GM12891 (cell line): Measurements from ENCODE around the gene MTTP.
A peak's percentile ranks its signal among the peaks of the same experiment; 100 is the strongest.

ENCODE experiments used
- DNase-seq: peaks from one replicate; pipeline ENCODE4 v3.0.0; 2011; ENCODE audit warnings: low spot score; ENCODE audit not compliant: insufficient read length
- FAIRE-seq: peaks from 2 replicates; lab custom pipeline; 2011; peaks lifted over from hg19 to GRCh38; lab: Jason Lieb, UNC
- PAX5 ChIP-seq: IDR thresholded peaks from 2 replicates; pipeline ENCODE4 v1.6.1; 2011; ENCODE audit warnings: low read length, moderate library complexity, mild to moderate bottlenecking; ENCODE audit not compliant: insufficient read depth, severe bottlenecking
- POLR2A ChIP-seq: IDR thresholded peaks from 2 replicates; pipeline ENCODE4 v1.6.1; 2011; ENCODE audit warnings: low read depth, low read length, control low read depth
- POLR2AphosphoS5 ChIP-seq: IDR thresholded peaks from 2 replicates; pipeline ENCODE4 v1.6.1; 2011; ENCODE audit warnings: low read depth, low read length, control low read depth
- POU2F2 ChIP-seq: IDR thresholded peaks from 2 replicates; pipeline ENCODE4 v1.6.1; 2011; ENCODE audit warnings: low read depth, mild to moderate bottlenecking, control low read depth, low read length, moderate library complexity
- SPI1 ChIP-seq: IDR thresholded peaks from 2 replicates; pipeline ENCODE4 v1.6.1; 2011; ENCODE audit warnings: low read depth, low read length, control low read depth
- TAF1 ChIP-seq: IDR thresholded peaks from 2 replicates; pipeline ENCODE4 v1.6.1; 2011; ENCODE audit warnings: low read depth, low read length, control low read depth

Gene MTTP

DNA sequence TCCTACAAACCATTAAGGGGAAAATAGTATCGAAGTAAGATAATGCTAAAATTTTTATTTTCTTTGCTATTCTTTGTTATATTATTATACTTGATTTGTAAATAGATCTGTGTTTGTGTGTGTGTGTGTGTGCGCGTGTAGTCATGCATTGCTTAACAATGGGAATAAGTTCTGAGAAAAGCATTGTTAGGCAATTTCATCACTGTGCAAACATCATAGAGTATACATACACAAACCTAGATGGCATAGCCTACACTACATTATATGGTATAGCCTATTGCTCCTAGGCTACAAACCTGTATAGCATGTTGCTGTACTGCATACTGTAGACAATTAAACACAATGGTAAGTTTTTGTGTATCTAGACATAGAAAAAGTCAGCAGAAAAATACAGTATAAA, 17.1 kb downstream of the MTTP start:
- FAIRE-seq: no peak
- no peak for TF ChIP-seq TAF1
- no peak for TF ChIP-seq POLR2A
- no peak for TF ChIP-seq PAX5
- TF ChIP-seq POLR2AphosphoS5: no peak
- DNase-seq: no peak

DNA sequence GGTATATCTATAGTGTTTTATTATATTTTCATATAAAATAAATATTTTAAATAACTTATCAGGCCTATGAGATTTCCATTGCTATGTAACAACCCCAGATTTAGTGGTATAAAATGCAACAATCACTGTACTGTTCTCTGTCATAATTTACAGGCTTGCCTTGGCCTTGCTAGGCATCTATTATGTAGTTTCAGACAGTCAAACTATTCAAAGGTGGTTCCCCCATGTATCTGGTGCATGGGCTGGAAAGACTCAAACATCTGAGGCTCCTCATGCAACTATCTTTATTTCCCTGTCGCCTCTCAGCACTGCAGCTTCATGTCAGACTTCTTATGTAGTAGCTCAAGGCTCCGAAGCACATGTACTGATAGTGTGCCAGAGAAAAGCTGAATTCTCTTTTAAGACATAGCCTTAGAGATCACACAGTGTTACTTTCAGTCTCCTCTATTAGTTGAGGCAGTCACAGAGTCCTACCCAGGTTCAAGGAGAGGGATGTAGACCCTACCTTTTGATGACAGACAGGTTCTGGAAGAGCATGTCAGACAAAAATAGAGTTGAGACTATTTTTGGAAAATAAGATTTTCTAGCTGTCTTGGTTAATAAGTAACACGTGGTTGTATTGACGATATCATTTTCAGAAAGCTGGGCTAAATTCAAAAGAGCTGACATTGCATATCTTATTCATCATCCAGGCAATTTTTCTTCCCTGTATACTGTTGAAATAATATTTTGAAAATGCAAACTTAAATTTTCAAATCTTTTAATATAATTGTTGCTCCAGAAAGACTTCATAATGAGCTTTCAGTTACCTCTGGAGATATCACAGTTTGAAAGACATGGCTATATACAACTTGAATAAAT, 19.4 kb downstream of the MTTP start:
- DNase-seq: no peak
- no peak for FAIRE-seq
- TF ChIP-seq TAF1: no peak
- no peak for TF ChIP-seq POLR2A
- no peak for TF ChIP-seq SPI1
- no peak for TF ChIP-seq POLR2AphosphoS5
- TF ChIP-seq PAX5: no peak
- no peak for TF ChIP-seq POU2F2

- TF ChIP-seq TAF1 (no peak), PAX5 (no peak), SPI1 (no peak), POU2F2 (no peak), POLR2AphosphoS5 (no peak), POLR2A (no peak)
- no peak for DNase-seq
- FAIRE-seq: no peak
Measured at GRCh38 chr4:99594818-99595217, 20.2 kb downstream of the MTTP start.

- DNase-seq: no peak
- no peak for FAIRE-seq
- no peak for TF ChIP-seq SPI1
- TF ChIP-seq POLR2A: no peak
- TF ChIP-seq PAX5: no peak
- no peak for TF ChIP-seq POU2F2
- TF ChIP-seq POLR2AphosphoS5: no peak
- TF ChIP-seq TAF1: no peak
Measured at GRCh38 chr4:99606716-99607115, 32.1 kb downstream of the MTTP start.

- TF ChIP-seq POU2F2 (no peak), POLR2A (no peak)
- no peak for FAIRE-seq
Measured at GRCh38 chr4:99608417-99608816, 33.8 kb downstream of the MTTP start.

DNA sequence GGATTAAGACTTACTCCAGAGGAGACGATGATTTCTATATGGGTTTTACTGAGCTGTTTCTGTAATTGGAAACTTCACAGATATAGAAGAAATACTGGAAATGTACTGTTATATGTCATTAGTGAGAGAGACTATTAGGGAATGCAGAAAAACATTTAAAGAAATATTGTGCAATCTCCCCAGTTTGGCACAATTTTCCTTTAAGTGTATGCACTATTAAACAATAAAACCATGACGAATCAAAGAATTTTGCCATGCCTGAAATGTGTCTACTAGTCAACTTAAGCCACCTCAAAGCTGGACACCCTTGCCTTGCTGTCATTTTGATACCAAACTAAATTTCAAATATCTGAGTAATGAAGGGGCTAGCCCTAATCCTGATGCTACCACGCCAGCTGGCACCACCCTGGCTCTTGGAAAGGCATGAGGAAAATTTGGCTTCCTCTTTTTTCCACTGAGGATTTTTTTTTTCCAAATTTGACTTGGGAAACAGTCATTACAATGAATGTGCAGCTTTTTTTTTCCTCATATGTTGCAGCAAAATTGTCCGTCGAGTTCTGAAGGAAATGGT, 36.1 kb downstream of the MTTP start:
- no peak for DNase-seq
- FAIRE-seq: no peak
- TF ChIP-seq TAF1 (no peak), PAX5 (no peak), SPI1 (no peak), POLR2A (no peak), POLR2AphosphoS5 (no peak), POU2F2 (no peak)

More at GRCh38 chr4:99608417-99608816, 33.8 kb downstream of the MTTP start:
- DNase-seq: no peak

- no peak for DNase-seq
- TF ChIP-seq TAF1: no peak
- no peak for TF ChIP-seq POLR2AphosphoS5
- TF ChIP-seq SPI1: no peak
- TF ChIP-seq POU2F2: no peak
- TF ChIP-seq POLR2A: no peak
- TF ChIP-seq PAX5: no peak
- no peak for FAIRE-seq
Measured at GRCh38 chr4:99612281-99612680, 37.7 kb downstream of the MTTP start.

- TF ChIP-seq POLR2AphosphoS5 (no peak), POLR2A (no peak), POU2F2 (no peak), TAF1 (no peak), SPI1 (no peak), PAX5 (no peak)
- FAIRE-seq (no peak), DNase-seq (no peak)
Measured at GRCh38 chr4:99612704-99613103, 38.1 kb downstream of the MTTP start.

DNA sequence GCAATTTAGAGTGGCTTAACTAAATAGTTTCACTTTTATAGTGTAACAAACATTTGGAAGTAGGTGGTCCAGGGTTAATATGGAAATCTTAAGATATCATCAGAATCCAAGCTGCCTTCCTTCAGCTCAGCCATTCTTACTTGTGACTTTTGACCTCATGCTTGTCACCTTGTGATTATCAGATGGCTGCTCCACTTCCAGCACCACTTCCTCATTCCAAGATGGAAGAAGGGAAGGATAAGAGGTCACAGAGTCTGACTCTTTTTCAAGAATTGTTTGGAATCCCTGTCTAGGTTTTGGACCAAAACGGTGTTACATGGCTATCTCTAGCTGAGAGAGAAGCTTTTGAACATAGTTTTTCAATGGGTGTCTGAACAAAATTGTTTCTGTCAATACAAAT, 39.9 kb downstream of the MTTP start:
- TF ChIP-seq POLR2AphosphoS5 (no peak), POU2F2 (no peak), PAX5 (no peak), TAF1 (no peak), POLR2A (no peak), SPI1 (0 out of 2 replicates have a peak, but pooled peaks have one; percentile 18)
- no peak for DNase-seq
- FAIRE-seq: no peak

DNA sequence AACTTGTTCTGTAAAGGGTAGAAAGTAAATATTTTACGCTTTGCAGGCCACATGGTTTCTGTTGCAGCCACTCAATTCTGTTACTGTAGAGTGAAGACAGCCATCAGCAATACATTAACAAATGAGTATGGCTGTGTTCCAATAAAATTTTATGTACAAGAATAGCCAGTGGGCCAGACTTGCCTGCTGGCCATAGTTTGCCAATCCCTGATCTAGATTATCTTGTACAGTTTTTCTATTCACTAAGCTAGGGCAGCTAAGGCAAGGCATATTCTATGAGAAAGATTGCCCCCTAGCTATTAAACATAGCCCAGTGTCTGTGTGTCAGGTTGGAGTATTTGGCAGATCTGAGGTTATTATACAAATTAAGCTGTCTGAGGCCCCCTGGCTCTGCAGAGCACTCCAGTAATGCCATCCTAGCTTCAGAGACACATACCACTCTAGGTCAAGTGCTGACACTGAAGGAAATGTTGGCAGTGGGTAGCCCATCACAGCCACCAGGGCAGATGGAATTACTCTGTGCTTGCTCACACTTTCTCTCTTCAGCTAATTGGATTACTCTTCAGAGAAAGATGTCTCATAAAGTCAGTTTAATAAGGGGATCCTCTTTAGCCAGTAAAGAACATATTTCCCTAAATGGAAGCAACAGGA, 40.7 kb downstream of the MTTP start:
- TF ChIP-seq TAF1 (no peak), PAX5 (no peak), SPI1 (no peak), POLR2AphosphoS5 (no peak), POLR2A (no peak), POU2F2 (no peak)
- no peak for DNase-seq
- no peak for FAIRE-seq

DNA sequence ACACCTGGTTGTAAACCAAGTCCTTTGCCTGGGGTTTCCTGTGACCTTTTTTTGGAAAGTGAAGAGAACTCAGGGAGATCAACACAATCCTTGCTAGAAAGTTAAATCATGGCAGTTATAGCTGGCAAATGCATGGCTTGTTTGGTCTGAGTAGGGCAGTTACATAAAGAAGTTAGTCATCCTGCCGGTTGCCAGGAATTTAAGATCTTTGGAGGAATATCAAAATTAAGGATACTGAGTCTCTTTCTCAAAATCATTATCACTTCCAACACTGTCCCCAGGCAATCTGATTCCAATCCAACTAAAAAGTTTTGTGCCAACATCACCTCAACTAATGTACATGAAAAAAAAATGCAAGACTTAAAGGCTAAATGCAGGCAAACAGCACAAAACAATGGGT, 42.8 kb downstream of the MTTP start:
- no peak for DNase-seq
- no peak for FAIRE-seq
- TF ChIP-seq POU2F2: no peak
- TF ChIP-seq SPI1: no peak
- TF ChIP-seq POLR2A: no peak
- no peak for TF ChIP-seq TAF1
